BLaER1 treated with 17β-estradiol and CSF1 and Interleukin-3, amounts not matched to agents 10 nM and 100 nM (cell line): Measurements from ENCODE around the gene FLT1.

Experiments used
- H3K27ac ChIP-seq, 11 experiments: shearing (Covaris generic); formaldehyde crosslinking; 2 replicates each; pipeline ENCODE4 v1.8.1; 2022
- H3K27me3 ChIP-seq, 11 experiments: shearing (Covaris generic); formaldehyde crosslinking; 2 replicates each; pipeline ENCODE4 v1.8.1; 2022
- H3K36me3 ChIP-seq, 11 experiments: shearing (Covaris generic); formaldehyde crosslinking; 2 replicates each; pipeline ENCODE4 v1.8.1; 2022
- H3K4me1 ChIP-seq, 10 experiments: shearing (Covaris generic); formaldehyde crosslinking; 2 replicates each; pipeline ENCODE4 v1.8.1; 2022
- H3K4me2 ChIP-seq, 11 experiments: shearing (Covaris generic); formaldehyde crosslinking; 2 replicates each; pipeline ENCODE4 v1.8.1; 2022
- H3K4me3 ChIP-seq, 10 experiments: shearing (Covaris generic); formaldehyde crosslinking; 2 replicates each; pipeline ENCODE4 v1.8.1; 2022
- H3K9ac ChIP-seq, 11 experiments: shearing (Covaris generic); formaldehyde crosslinking; 2 replicates each; pipeline ENCODE4 v1.8.1; 2022
- H3K9me3 ChIP-seq, 11 experiments: shearing (Covaris generic); formaldehyde crosslinking; replicated peaks in 1 of 11; 2 replicates each; pipeline ENCODE4 v1.8.1; 2022
- H4K20me1 ChIP-seq, 11 experiments: shearing (Covaris generic); formaldehyde crosslinking; 2 replicates each; pipeline ENCODE4 v1.8.1; 2022
- Cebpa-rat ChIP-seq, 11 experiments: shearing (Covaris generic); IDR thresholded peaks; 2 replicates each; pipeline ENCODE4 v1.8.1; 2022

Gene FLT1

DNA sequence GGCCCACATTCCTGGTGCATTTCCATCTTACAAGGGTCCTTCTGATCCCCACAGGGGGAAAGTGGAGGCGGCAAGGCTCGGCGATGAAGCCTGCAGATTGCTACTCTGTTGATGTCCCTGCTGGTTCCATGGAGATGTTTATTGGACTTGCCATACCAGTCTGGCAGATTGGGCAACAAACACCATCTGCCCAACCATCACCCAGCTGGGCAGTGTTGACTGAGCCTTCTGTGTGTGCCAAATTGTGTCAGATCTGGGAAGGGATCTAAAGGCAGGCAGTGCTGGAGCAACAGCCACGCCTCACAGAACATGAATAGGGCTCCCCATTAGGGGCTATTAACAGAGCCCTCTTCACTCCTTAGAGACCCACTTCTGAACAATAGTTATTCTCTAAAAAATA, 35.0 kb downstream of the FLT1 start:
- Histone ChIP-seq H3K27ac (no peak overlapping the region), H3K27me3 (no peaks in the 10 kb centered on the region), H3K9ac (no peak overlapping the region), H3K9me3 (no peaks in the 10 kb centered on the region), H3K4me1 (peaks cover 0 to 6% (median 0%) of the 10 kb centered on the region in 10 experiments; a peak in 2 of 20 replicates), H3K4me2 (no peak overlapping the region), H4K20me1 (peaks cover 0 to 13% (median 0%) of the 10 kb centered on the region in 11 experiments; a peak in 2 of 22 replicates), H3K36me3 (peaks cover 33 to 99% (median 92%) of the 10 kb centered on the region in 11 experiments), H3K4me3 (no peak overlapping the region)
- TF ChIP-seq Cebpa-rat (IDR thresholded peaks at IDR 0.05), result no peak

DNA sequence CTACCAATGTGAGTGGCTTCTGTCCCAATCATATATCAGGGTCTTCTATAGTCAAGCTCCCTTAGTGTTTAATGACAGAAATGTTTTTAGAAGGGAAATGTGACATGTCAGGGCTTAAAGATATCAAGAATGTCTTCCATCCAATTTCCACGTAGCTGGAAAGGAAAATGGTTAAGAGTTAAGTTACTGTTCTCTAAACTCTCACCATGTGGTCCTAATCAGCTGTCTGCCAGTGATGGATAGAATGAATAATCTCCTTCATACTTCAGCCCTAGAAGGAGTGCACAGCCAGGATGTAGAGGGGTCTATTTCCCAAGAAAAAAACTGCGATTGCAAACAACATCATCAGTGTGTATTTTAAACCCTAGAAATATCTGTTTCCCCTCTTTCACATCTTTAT, 36.3 kb downstream of the FLT1 start:
- Histone ChIP-seq H3K27ac (no peak overlapping the region), H3K9ac (no peak overlapping the region), H3K9me3 (no peaks in the 10 kb centered on the region), H3K4me1 (no peaks in the 10 kb centered on the region), H3K4me3 (no peak overlapping the region), H3K36me3 (peaks cover 38 to 99% (median 92%) of the 10 kb centered on the region in 11 experiments), H3K27me3 (no peaks in the 10 kb centered on the region), H4K20me1 (peaks cover 0 to 16% (median 0%) of the 10 kb centered on the region in 11 experiments; a peak in 1 of 22 replicates), H3K4me2 (no peak overlapping the region)
- no peak for TF ChIP-seq Cebpa-rat (IDR thresholded peaks at IDR 0.05)

DNA sequence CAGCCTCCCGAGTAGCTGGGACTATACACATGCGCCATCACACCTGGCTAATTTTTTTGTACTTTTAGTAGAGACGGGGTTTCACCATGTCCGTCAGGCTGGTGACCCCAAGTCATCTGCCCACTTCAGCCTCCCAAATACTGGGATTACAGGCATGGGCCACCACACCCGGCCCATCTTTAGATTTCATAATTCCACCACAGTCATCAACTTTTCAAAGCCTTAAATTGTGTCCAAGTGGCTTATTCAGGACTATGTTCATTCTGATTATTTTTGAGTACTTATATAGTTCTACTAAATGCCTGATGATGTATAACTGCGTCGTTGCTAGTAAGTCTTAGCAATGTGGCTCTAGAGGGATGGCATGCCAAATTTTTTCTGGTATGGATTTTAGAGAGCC, 36.9 kb downstream of the FLT1 start:
- no peaks in the 10 kb centered on the region for H3K4me1 ChIP-seq
- H3K4me3 ChIP-seq, result no peak overlapping the region
- no peak overlapping the region for H3K27ac ChIP-seq
- H3K4me2 ChIP-seq, result no peak overlapping the region
- no peaks in the 10 kb centered on the region for H3K9me3 ChIP-seq
- no peak for TF ChIP-seq Cebpa-rat (IDR thresholded peaks at IDR 0.05)
- H4K20me1 ChIP-seq, result peaks cover 0 to 16% (median 0%) of the 10 kb centered on the region in 11 experiments; a peak in 1 of 22 replicates
- no peaks in the 10 kb centered on the region for H3K27me3 ChIP-seq
- peaks cover 40 to 99% (median 91%) of the 10 kb centered on the region in 11 experiments for H3K36me3 ChIP-seq
- no peak overlapping the region for H3K9ac ChIP-seq

DNA sequence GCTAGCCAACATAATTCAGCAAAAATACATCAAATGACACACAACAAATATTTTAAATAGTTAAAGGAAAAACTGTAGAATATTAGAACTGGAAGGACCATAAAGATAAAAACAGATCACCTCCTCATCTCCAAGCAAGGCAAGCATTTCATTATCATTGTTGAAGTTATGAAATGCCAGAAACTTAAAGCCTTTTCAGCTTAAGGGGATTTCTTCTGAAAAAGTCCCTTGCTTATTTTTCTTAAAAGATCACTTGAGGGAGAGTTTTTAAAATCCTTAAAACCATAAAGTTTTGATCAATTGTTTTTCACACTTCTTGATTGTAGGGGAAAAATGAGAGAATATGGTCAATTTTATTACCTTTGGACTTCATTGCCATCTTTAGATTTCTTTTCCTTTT, 37.4 kb downstream of the FLT1 start:
- no peaks in the 10 kb centered on the region for H3K27me3 ChIP-seq
- H3K4me3 ChIP-seq, result no peak overlapping the region
- H4K20me1 ChIP-seq, result peaks cover 0 to 16% (median 0%) of the 10 kb centered on the region in 11 experiments; a peak in 1 of 22 replicates
- no peaks in the 10 kb centered on the region for H3K4me1 ChIP-seq
- no peaks in the 10 kb centered on the region for H3K9me3 ChIP-seq
- TF ChIP-seq Cebpa-rat (IDR thresholded peaks at IDR 0.05), result no peak
- no peak overlapping the region for H3K4me2 ChIP-seq
- no peak overlapping the region for H3K27ac ChIP-seq
- no peak overlapping the region for H3K9ac ChIP-seq
- peaks cover 36 to 97% (median 87%) of the 10 kb centered on the region in 11 experiments for H3K36me3 ChIP-seq

DNA sequence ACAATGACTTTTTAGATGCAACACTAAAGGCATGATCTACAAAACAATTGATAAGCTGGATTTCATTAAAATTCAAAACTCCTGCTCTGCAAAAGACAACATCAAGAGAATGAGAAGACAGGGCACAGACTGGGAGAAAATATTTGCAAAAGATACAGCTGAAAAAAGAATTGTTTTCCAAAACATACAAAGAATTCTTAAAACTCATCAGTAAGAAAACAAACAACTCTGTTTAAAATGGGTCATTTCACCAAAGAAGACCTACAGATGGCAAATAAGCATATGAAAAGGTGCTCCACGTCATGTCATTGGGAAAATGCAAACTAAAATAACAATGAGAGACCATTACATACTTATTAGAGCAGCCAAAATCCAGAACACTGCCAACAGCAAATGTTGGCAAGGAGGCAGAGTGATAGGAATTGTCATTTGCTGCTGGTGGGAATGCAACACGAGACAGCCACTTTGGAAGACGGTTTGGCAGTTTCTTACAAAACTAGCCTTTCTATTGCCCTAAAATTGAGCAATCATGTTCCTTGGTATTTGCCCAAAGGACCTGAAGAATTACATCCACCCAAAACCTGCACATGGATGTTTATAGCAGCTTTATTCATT, 39.2 kb downstream of the FLT1 start:
- H3K9me3 ChIP-seq, result peaks cover 0 to 5% (median 0%) of the 10 kb centered on the region in 11 experiments; a peak in 3 of 22 replicates
- H3K9ac ChIP-seq, result no peak overlapping the region
- H3K27ac ChIP-seq, result no peak overlapping the region
- no peaks in the 10 kb centered on the region for H3K4me1 ChIP-seq
- H3K36me3 ChIP-seq, result peaks cover 26 to 96% (median 85%) of the 10 kb centered on the region in 11 experiments
- peaks cover 0 to 16% (median 0%) of the 10 kb centered on the region in 11 experiments; a peak in 1 of 22 replicates for H4K20me1 ChIP-seq
- H3K4me3 ChIP-seq, result no peak overlapping the region
- H3K4me2 ChIP-seq, result no peak overlapping the region
- no peaks in the 10 kb centered on the region for H3K27me3 ChIP-seq
- no peak for TF ChIP-seq Cebpa-rat (IDR thresholded peaks at IDR 0.05)

DNA sequence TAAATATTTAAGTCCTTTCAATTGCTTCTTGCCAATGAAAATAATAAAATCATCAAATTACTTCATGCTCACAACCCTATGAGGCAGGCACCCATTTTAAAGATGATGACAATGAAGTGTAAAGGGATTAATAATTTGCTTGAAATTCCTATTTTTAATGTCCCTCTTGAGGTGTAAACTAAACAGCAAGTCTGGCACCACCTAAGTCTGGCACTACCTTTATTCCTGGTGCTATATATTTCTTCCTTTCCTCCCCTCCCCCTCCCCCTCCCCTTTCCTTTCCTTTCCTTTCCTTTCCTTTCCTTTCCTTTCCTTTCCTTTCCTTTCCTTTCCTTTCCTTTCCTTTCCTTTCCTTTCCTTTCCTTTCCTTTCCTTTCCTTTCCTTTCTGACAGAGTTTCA, 42.2 kb downstream of the FLT1 start:
- Histone ChIP-seq H4K20me1 (peaks cover 0 to 16% (median 0%) of the 10 kb centered on the region in 11 experiments; a peak in 1 of 22 replicates), H3K9me3 (peaks cover 14 to 35% (median 24%) of the 10 kb centered on the region in 11 experiments), H3K27ac (no peak overlapping the region), H3K4me1 (no peaks in the 10 kb centered on the region), H3K27me3 (no peaks in the 10 kb centered on the region), H3K36me3 (peaks cover 28 to 97% (median 87%) of the 10 kb centered on the region in 11 experiments), H3K4me3 (no peak overlapping the region), H3K4me2 (no peak overlapping the region), H3K9ac (no peak overlapping the region)
- no peak for TF ChIP-seq Cebpa-rat (IDR thresholded peaks at IDR 0.05)

DNA sequence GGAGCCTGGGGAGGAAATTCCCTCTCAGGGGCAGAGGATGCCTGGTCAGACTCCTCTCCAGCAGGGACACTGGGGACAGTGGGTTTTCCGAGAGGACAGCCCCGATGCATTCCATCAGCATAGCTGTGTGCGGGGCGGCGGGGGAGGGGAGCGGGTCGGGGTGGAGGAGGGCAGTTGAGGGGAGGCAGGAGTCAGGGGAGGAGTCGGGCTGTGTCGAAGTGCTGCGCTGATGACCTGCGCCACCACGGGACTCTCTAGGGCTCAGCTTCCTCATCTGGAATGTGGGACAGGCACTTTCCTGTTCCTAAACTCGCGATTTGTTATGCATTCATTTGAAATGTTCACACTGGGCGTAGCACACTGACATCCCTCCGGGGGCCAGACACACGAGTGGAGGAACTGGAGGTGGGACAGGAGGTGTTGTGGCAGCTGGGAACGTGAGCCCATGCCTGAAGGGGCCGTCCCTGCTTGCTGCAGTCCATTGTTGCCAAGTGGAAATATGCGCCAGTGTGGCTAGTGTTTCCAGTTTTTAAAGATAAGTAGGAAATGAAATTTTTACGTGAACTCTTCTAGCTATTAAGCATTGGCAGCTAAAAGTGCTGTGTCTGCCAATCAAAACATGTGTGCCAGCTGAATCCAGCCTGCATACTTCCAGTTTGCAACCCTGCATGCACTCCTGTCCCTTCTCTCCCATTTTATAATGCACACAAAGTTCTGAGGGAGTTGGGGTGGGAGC, 43.3 kb downstream of the FLT1 start:
- H3K4me2 ChIP-seq, result no peak overlapping the region

DNA sequence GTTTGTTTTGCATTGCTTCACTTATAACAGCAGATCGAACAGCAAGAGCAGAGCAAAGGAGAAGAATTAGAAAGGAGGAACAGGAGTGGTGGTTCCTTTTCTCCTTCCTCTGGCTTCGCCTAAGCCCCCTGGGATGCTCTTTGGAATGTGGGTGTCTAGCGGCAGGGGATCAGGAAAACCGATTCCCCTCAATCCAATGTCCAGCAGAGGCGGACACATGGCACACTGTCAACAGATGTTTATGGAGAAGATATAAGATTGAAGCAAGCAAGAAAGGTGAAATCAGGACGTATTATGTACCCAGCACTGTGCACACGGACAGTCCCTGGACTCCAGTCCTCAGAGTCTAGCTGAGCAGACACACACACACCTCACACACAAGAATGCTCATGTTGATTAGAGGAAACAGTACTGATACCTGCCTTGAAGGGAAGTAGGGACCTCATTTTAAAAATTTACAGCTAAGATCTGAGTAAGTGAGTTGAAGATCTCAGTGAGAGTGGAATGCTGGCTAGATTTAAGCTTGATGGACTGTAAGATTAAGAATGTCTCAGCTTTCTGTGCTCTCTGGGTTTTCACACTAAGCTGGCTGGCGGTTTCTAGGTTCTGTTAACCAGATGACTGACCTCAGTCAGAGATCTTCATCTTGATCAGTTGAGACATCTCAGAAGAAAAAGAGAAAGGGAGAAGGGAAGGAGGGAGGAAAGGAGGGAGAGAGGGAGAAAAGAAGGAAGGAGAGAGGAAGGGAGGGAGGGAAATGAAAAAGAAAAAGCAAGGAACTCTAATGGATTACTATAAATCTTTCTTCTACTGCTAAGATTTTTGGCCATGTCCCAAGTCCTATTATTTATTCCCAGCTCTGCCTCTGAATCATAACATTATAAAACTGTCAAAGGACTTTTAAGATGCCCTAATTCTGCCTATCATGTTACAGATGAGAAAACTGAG, 44.8 kb downstream of the FLT1 start:
- no peak overlapping the region for H3K4me2 ChIP-seq
- H3K4me1 ChIP-seq, result no peaks in the 10 kb centered on the region
- H3K9me3 ChIP-seq, result peaks cover 21 to 58% (median 49%) of the 10 kb centered on the region in 11 experiments
- peaks cover 39 to 97% (median 87%) of the 10 kb centered on the region in 11 experiments for H3K36me3 ChIP-seq
- H3K4me3 ChIP-seq, result no peak overlapping the region
- no peaks in the 10 kb centered on the region for H3K27me3 ChIP-seq
- no peak overlapping the region for H3K9ac ChIP-seq
- H3K27ac ChIP-seq, result no peak overlapping the region
- H4K20me1 ChIP-seq, result 0 out of 22 replicates have a peak, but pooled peaks cover 0 to 7% (median 0%) of the 10 kb centered on the region in 11 experiments
- TF ChIP-seq Cebpa-rat (IDR thresholded peaks at IDR 0.05), result no peak

More for the DNA sequence above, 43.3 kb downstream of the FLT1 start:
- Histone ChIP-seq H3K4me3 (no peak overlapping the region), H3K27ac (no peak overlapping the region), H3K4me1 (no peaks in the 10 kb centered on the region), H4K20me1 (peaks cover 0 to 16% (median 0%) of the 10 kb centered on the region in 11 experiments; a peak in 1 of 22 replicates), H3K9me3 (peaks cover 21 to 44% (median 33%) of the 10 kb centered on the region in 11 experiments), H3K36me3 (peaks cover 31 to 97% (median 87%) of the 10 kb centered on the region in 11 experiments), H3K9ac (no peak overlapping the region; a peak in 1 of 22 replicates), H3K27me3 (no peaks in the 10 kb centered on the region)
- TF ChIP-seq Cebpa-rat (IDR thresholded peaks at IDR 0.05), result no peak
